Measurements from ENCODE around the gene MAP3K7CL.

MAP3K7CL gene

GRCh38 chr21:29168891-29169315, 38.5 kb downstream of the MAP3K7CL start:
- DNase-seq (ENCODE audit: low spot score): no peak

- no peak for DNase-seq (ENCODE audit: low spot score)
Measured at GRCh38 chr21:29170944-29171343, 40.5 kb downstream of the MAP3K7CL start.

- DNase-seq (ENCODE audit: low spot score): no peak
Measured at GRCh38 chr21:29172282-29172681, 41.8 kb downstream of the MAP3K7CL start.

GRCh38 chr21:29174607-29175013, 44.2 kb downstream of the MAP3K7CL start:
- DNase-seq (ENCODE audit: low spot score): no peak

- no peak for DNase-seq (ENCODE audit: low spot score)
Measured at GRCh38 chr21:29175408-29176134, 45.1 kb downstream of the MAP3K7CL start.

GRCh38 chr21:29176471-29177120, 46.2 kb downstream of the MAP3K7CL start:
- no peak for DNase-seq (ENCODE audit: low spot score)

GRCh38 chr21:29177800-29178199, 47.4 kb downstream of the MAP3K7CL start:
- DNase-seq (ENCODE audit: low spot score): no peak

GRCh38 chr21:29178926-29179325, 48.5 kb downstream of the MAP3K7CL start:
- no peak for DNase-seq (ENCODE audit: low spot score)

GRCh38 chr21:29179503-29179902, 49.1 kb downstream of the MAP3K7CL start:
- no peak for DNase-seq (ENCODE audit: low spot score)

GRCh38 chr21:29181799-29182470, 51.5 kb downstream of the MAP3K7CL start:
- no peak for DNase-seq (ENCODE audit: low spot score)

- no peak for DNase-seq (ENCODE audit: low spot score)
Measured at GRCh38 chr21:29182691-29183092, 52.2 kb downstream of the MAP3K7CL start.

- DNase-seq (ENCODE audit: low spot score): peak; percentile 49
Measured at GRCh38 chr21:29184037-29184436, 53.6 kb downstream of the MAP3K7CL start.

- DNase-seq (ENCODE audit: low spot score): no peak
Measured at GRCh38 chr21:29185172-29185571, 54.7 kb downstream of the MAP3K7CL start.

GRCh38 chr21:29185633-29186032, 55.2 kb downstream of the MAP3K7CL start:
- no peak for DNase-seq (ENCODE audit: low spot score)

- DNase-seq (ENCODE audit: low spot score): no peak
Measured at GRCh38 chr21:29186246-29186645, 55.8 kb downstream of the MAP3K7CL start.

GRCh38 chr21:29187944-29188343, 57.5 kb downstream of the MAP3K7CL start:
- peak; percentile 20 for DNase-seq (ENCODE audit: low spot score)

GRCh38 chr21:29189353-29189752, 58.9 kb downstream of the MAP3K7CL start:
- no peak for DNase-seq (ENCODE audit: low spot score)

- DNase-seq (ENCODE audit: low spot score): no peak
Measured at GRCh38 chr21:29190923-29191331, 60.5 kb downstream of the MAP3K7CL start.

- no peak for DNase-seq (ENCODE audit: low spot score)
Measured at GRCh38 chr21:29193072-29193471, 62.6 kb downstream of the MAP3K7CL start.

- no peak for DNase-seq (ENCODE audit: low spot score)
Measured at GRCh38 chr21:29193901-29194300, 63.5 kb downstream of the MAP3K7CL start.

- DNase-seq (ENCODE audit: low spot score): no peak
Measured at GRCh38 chr21:29194342-29194741, 63.9 kb downstream of the MAP3K7CL start.

GRCh38 chr21:29194847-29195246, 64.4 kb downstream of the MAP3K7CL start:
- no peak for DNase-seq (ENCODE audit: low spot score)

Measured in Ammon's horn (tissue), 1 donor.